Common myeloid progenitor, CD34-positive (primary cell): ENCODE data around the gene HORMAD2.
"Not testable (repeated sequence)": the region's sequence is repeated elsewhere in the genome, so short reads cannot be mapped to it uniquely, and the experiment has no call there.

Experiments used
- CTCF ChIA-PET: fragments of 350-600 bp; sonication (Branson Sonifier 250); formaldehyde crosslinking; loops from one replicate; lab custom pipeline; 2021; ENCODE audit warnings: antibody characterized with exemption; lab: Charles Lee
- POLR2A ChIA-PET: fragments of 350-600 bp; sonication (Branson Sonifier 250); formaldehyde crosslinking; loops from one replicate; lab custom pipeline; 2021; ENCODE audit warnings: antibody characterized with exemption; lab: Charles Lee
- DNase-seq, 3 donors: peaks; one replicate each; pipeline versions ENCODE4 v3.0.0 to v3.0.0-alpha.2; 2013
- H3K27ac ChIP-seq, 2 experiments: 1 replicate in 1 of 2; 2 replicates in 1 of 2; pipeline ENCODE4 v1.7.0; 2013; ENCODE audit warnings: inconsistent platforms in 2 of 2, low read length in 2 of 2, mild to moderate bottlenecking in 2 of 2, low read depth in 1 of 2, moderate library complexity in 1 of 2; ENCODE audit not compliant: severe bottlenecking in 2 of 2, insufficient read depth in 1 of 2, poor library complexity in 1 of 2
- H3K27me3 ChIP-seq, 5 experiments: replicated peaks in 2 of 5; 1 replicate in 3 of 5; 2 replicates in 2 of 5; pipeline versions ENCODE4 v1.6.1 to v1.7.0; 2013; ENCODE audit warnings: low read length in 4 of 5, mild to moderate bottlenecking in 2 of 5, moderate library complexity in 2 of 5, inconsistent platforms in 1 of 5; ENCODE audit not compliant: insufficient read depth in 5 of 5, control insufficient read depth in 4 of 5
- H3K36me3 ChIP-seq, 4 experiments: 1 replicate in 2 of 4; 2 replicates in 2 of 4; pipeline versions ENCODE4 v1.6.1 to v1.7.0; 2013; ENCODE audit warnings: low read length in 3 of 4, control low read depth in 1 of 4, mild to moderate bottlenecking in 1 of 4; ENCODE audit not compliant: control insufficient read depth in 4 of 4, insufficient read depth in 4 of 4
- H3K4me1 ChIP-seq, 4 experiments: 1 replicate in 3 of 4; 2 replicates in 1 of 4; pipeline versions ENCODE4 v1.6.1 to v1.7.1; 2013; ENCODE audit warnings: low read length in 3 of 4, mild to moderate bottlenecking in 3 of 4, control low read depth in 1 of 4, inconsistent platforms in 1 of 4, moderate library complexity in 1 of 4; ENCODE audit not compliant: control insufficient read depth in 4 of 4, insufficient read depth in 4 of 4; ENCODE audit errors: control extremely low read depth in 1 of 4
- H3K4me3 ChIP-seq, 7 experiments: 1 replicate in 4 of 7; 2 replicates in 3 of 7; pipeline versions ENCODE4 v1.5.1 to v1.7.0; 2013; ENCODE audit warnings: mild to moderate bottlenecking in 7 of 7, low read length in 6 of 7, moderate library complexity in 6 of 7, inconsistent platforms in 2 of 7, low read depth in 2 of 7, control low read depth in 1 of 7; ENCODE audit not compliant: insufficient read depth in 4 of 7, control insufficient read depth in 1 of 7; ENCODE audit errors: extremely low read depth in 1 of 7
- H3K9me3 ChIP-seq, 5 experiments: 1 replicate in 4 of 5; 2 replicates in 1 of 5; pipeline versions ENCODE4 v1.6.1 to v1.7.1; 2013; ENCODE audit warnings: low read length in 4 of 5, mild to moderate bottlenecking in 2 of 5, inconsistent platforms in 1 of 5, low read depth in 1 of 5, moderate library complexity in 1 of 5; ENCODE audit not compliant: control insufficient read depth in 4 of 5, insufficient read depth in 2 of 5; ENCODE audit errors: control extremely low read depth in 1 of 5
- WGBS: methylation state at CpG from one replicate; pipeline ENCODE4 v1.1.5; 2013; ENCODE audit not compliant: insufficient coverage; 5-methylcytosine and 5-hydroxymethylcytosine counted together

HORMAD2 gene

GRCh38 chr22:30080805-30081204, 541 bp downstream of the HORMAD2 start:
- POLR2A ChIA-PET, result interaction anchor here (0.7 kb wide), 1 partner anchor 119 kb away, joined by 3 read pairs; no protein-coding TSS in a partner anchor

DNA sequence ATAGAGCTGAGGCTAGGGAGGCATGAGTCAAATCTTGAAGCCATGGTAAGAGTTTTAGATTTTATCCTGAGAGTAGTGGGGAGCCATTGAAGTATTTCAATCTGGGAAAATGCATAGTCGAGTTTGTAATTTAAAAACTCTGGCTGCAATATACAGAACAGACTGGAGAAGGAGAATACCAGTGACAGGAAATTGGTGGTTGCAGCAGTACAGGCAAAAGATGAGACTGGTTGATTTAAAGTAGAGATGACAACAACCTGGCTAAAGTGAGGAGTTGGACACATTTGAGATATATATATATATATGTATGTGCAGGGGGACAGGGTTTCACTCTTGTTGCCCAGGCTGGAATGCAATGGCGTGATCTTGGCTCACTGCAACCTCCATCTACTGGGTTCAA, 6.2 kb downstream of the HORMAD2 start:
- no peaks in the 10 kb centered on the region for H3K27me3 ChIP-seq
- ChIA-PET CTCF (interaction anchor here (1.0 to 2.3 kb wide), 7 partner anchors 17 to 397 kb away, joined by 3 to 8 read pairs (median 3); no protein-coding TSS in a partner anchor), POLR2A (interaction anchor here (0.6 kb wide), 1 partner anchor 350 kb away, joined by 4 read pairs; no protein-coding TSS in a partner anchor)
- no peak for DNase-seq
- H3K9me3 ChIP-seq, result peaks cover 0 to 3% (median 0%) of the 10 kb centered on the region in 5 experiments
- H3K36me3 ChIP-seq, result no peaks in the 10 kb centered on the region
- no peak overlapping the region for H3K4me3 ChIP-seq
- H3K4me1 ChIP-seq, result no peaks in the 10 kb centered on the region
- no peak overlapping the region for H3K27ac ChIP-seq
- 100% methylated on average over 2 of the region's 2 CpGs for WGBS

More at GRCh38 chr22:30080805-30081204, 541 bp downstream of the HORMAD2 start:
- no peak for DNase-seq
- peak overlapping the region in 2 of 7 experiments; percentile 57 to 67 for H3K4me3 ChIP-seq
- no peaks in the 10 kb centered on the region for H3K36me3 ChIP-seq
- CTCF ChIA-PET, result interaction anchor here (0.6 to 1.0 kb wide), 3 partner anchors 24 to 93 kb away, joined by 3 to 6 read pairs (median 3); no protein-coding TSS in a partner anchor
- no peak overlapping the region for H3K27ac ChIP-seq
- H3K4me1 ChIP-seq, result peaks cover 0 to 11% (median 5%) of the 10 kb centered on the region in 4 experiments
- WGBS, result 85% methylated on average over 5 of the region's 9 CpGs
- peaks cover 0 to 3% (median 0%) of the 10 kb centered on the region in 5 experiments for H3K9me3 ChIP-seq
- peaks cover 0 to 11% (median 3%) of the 10 kb centered on the region in 5 experiments for H3K27me3 ChIP-seq

DNA sequence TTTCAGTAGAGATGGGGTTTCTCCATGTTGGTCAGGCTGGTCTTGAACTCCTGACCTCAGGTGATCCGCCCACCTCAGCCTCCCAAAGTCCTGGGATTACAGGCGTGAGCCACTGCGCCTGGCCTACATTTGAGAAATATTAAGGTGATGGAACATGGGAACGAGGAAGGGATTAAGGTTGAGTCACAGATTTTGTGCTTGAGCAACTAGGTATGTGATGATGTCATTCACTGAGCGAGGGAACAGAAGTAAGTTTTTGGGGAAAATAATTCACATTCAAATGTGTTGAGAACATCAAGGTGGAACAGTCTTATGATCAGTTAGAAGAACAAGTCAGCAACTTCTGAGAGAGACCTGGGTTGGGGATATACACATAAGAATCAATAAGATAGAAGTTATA, 6.8 kb downstream of the HORMAD2 start:
- H3K27ac ChIP-seq, H3K9me3 ChIP-seq, H3K4me1 ChIP-seq, DNase-seq, H3K4me3 ChIP-seq, H3K27me3 ChIP-seq, POLR2A ChIA-PET, H3K36me3 ChIP-seq: not testable (repeated sequence)
- CTCF ChIA-PET, result interaction anchor here (1.1 to 2.3 kb wide), 4 partner anchors 17 to 398 kb away, joined by 3 to 8 read pairs (median 5); no protein-coding TSS in a partner anchor
- WGBS, result 97% methylated on average over 5 of the region's 5 CpGs

GRCh38 chr22:30087611-30088010, 7.3 kb downstream of the HORMAD2 start:
- CTCF ChIA-PET, result interaction anchor here (0.5 to 2.3 kb wide), 4 partner anchors 10 to 398 kb away, joined by 3 to 8 read pairs (median 5); no protein-coding TSS in a partner anchor
- H3K27ac ChIP-seq, result no peak overlapping the region
- H3K36me3 ChIP-seq, result no peaks in the 10 kb centered on the region
- H3K9me3 ChIP-seq, result peaks cover 0 to 3% (median 0%) of the 10 kb centered on the region in 5 experiments
- H3K27me3 ChIP-seq, result no peaks in the 10 kb centered on the region
- H3K4me3 ChIP-seq, result no peak overlapping the region
- no peak for DNase-seq
- POLR2A ChIA-PET, result no interaction called here
- H3K4me1 ChIP-seq, result peaks cover 0 to 3% (median 0%) of the 10 kb centered on the region in 4 experiments

DNA sequence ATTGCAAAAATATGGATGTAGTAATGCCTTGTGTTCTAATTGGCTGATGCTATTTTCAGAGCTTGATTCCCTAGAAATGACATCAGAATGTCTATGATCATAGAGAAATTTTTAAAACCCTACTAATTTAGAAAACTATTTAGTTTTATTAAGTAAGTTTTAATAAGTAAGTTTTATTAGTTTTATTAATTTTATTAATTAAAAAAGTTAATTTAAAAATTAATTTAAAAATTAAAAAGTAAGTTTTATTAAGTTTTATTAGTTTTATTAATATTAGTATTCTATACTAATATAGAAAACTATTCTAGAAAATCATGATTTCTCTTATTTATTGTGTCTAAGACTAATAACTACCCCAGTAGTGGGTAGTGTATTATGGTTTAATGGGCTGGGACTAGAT, 8.2 kb downstream of the HORMAD2 start:
- DNase-seq, result no peak
- no peaks in the 10 kb centered on the region for H3K27me3 ChIP-seq
- POLR2A ChIA-PET, result no interaction called here

DNA sequence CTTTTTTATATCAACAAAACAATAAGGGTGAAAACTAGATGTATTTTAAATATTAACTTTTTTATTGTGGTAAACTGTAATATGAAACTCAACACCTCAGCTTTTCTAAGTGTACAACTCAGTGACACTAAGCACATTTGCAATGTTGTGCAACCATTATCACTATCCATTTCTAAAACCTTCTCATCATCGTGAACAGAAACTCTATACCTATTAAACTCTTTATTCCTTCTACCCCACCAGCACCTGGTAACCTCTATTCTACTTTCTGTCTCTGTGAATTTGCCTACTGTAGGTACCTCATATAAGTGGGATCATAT, 9.4 kb downstream of the HORMAD2 start:
- no peak overlapping the region for H3K4me3 ChIP-seq
- WGBS, result 100% methylated on average over 1 of the region's 1 CpG
- no peaks in the 10 kb centered on the region for H3K36me3 ChIP-seq
- POLR2A ChIA-PET, result no interaction called here
- peaks cover 0 to 3% (median 0%) of the 10 kb centered on the region in 4 experiments for H3K4me1 ChIP-seq
- CTCF ChIA-PET, result interaction anchor here (1.2 to 1.8 kb wide), 6 partner anchors 11 to 400 kb away, joined by 3 to 7 read pairs (median 4); no protein-coding TSS in a partner anchor
- no peak overlapping the region for H3K27ac ChIP-seq
- no peak for DNase-seq
- H3K27me3 ChIP-seq, result no peaks in the 10 kb centered on the region
- H3K9me3 ChIP-seq, result peaks cover 0 to 5% (median 1%) of the 10 kb centered on the region in 5 experiments

More for the DNA sequence above, 8.2 kb downstream of the HORMAD2 start:
- H3K9me3 ChIP-seq, result peaks cover 0 to 9% (median 0%) of the 10 kb centered on the region in 5 experiments
- H3K4me3 ChIP-seq, result no peak overlapping the region
- CTCF ChIA-PET, result interaction anchor here (0.6 to 2.3 kb wide), 21 partner anchors 9 to 504 kb away, joined by 3 to 7 read pairs (median 3); no protein-coding TSS in a partner anchor
- peaks cover 0 to 3% (median 0%) of the 10 kb centered on the region in 4 experiments for H3K4me1 ChIP-seq
- no peak overlapping the region for H3K27ac ChIP-seq
- no peaks in the 10 kb centered on the region for H3K36me3 ChIP-seq

- no peaks in the 10 kb centered on the region for H3K27me3 ChIP-seq
- H3K4me3 ChIP-seq, result no peak overlapping the region
- no CpG with 5 or more reads among the region's 1 CpG for WGBS
- POLR2A ChIA-PET, result no interaction called here
- DNase-seq, result no peak
- no peak overlapping the region for H3K27ac ChIP-seq
- H3K9me3 ChIP-seq, result peaks cover 0 to 8% (median 4%) of the 10 kb centered on the region in 5 experiments
- peaks cover 0 to 3% (median 0%) of the 10 kb centered on the region in 4 experiments for H3K4me1 ChIP-seq
- H3K36me3 ChIP-seq, result no peaks in the 10 kb centered on the region
- CTCF ChIA-PET, result interaction anchor here (0.7 to 1.0 kb wide), 2 partner anchors 62 to 163 kb away, joined by 3 read pairs; no protein-coding TSS in a partner anchor
These were observed 12.4 kb downstream of the HORMAD2 start for GRCh38 chr22:30092686-30093085.
